Brain microvascular endothelial cell (primary cell): ENCODE data around the gene SLC38A1.
"Not testable (repeated sequence)": the region's sequence is repeated elsewhere in the genome, so short reads cannot be mapped to it uniquely, and the experiment has no call there.

Experiments used
- DNase-seq: peaks from one replicate; pipeline ENCODE4 v3.0.0-alpha.2; 2020
- H3K27ac ChIP-seq: fragments of 250-450 bp; sonication (Bioruptor Pico); 2 replicates; pipeline ENCODE4 v1.5.1; 2020; ENCODE audit warnings: mild to moderate bottlenecking, moderate library complexity
- H3K27me3 ChIP-seq: fragments of 250-450 bp; sonication (Bioruptor Pico); replicated peaks from 2 replicates; pipeline ENCODE4 v1.5.1; 2020; ENCODE audit warnings: mild to moderate bottlenecking
- H3K36me3 ChIP-seq: fragments of 250-450 bp; sonication (Bioruptor Pico); replicated peaks from 2 replicates; pipeline ENCODE4 v1.5.1; 2020; ENCODE audit warnings: mild to moderate bottlenecking
- H3K4me3 ChIP-seq: 2 replicates; pipeline ENCODE4 v1.5.1; 2011; ENCODE audit warnings: low read depth, mild to moderate bottlenecking, control low read depth, low read length, moderate library complexity
- in situ Hi-C: cut with HindIII; loops from 2 replicates; pipeline ENCODE4 v1.10.0; 2017; ENCODE audit warnings: low sequenced_read_pairs, low pct_ligation_motif_present
- TF ChIP-seq, protein P1 (sequence below): IDR thresholded peaks from 2 replicates; pipeline ENCODE4 v1.5.1; 2011; ENCODE audit warnings: low read depth, mild to moderate bottlenecking, moderate library complexity, low read length, control low read depth, inconsistent platforms; ENCODE audit errors: missing control alignments

Gene SLC38A1

DNA sequence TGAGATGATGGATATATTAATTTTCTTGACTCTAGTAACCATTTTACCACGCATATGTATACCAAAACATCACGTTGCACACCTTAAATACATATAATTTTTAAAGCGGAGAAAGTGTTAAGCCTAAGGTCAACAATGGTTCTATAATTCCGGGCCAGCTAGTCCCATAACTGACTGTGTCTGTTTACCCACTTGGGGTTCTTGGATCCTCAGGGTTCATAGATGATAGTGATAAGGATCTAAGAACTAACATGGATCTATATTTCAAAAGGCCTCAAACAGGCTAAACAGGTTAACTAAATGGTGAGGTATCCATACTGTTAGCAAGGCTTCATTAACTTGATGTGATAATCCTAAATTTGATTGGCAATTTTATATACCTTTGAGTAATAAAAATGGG lies 9.8 kb downstream of the SLC38A1 start:
- no peak overlapping the region for H3K4me3 ChIP-seq
- no peak for DNase-seq
- H3K36me3 ChIP-seq, result no peaks in the 10 kb centered on the region
- TF ChIP-seq, protein P1, sequence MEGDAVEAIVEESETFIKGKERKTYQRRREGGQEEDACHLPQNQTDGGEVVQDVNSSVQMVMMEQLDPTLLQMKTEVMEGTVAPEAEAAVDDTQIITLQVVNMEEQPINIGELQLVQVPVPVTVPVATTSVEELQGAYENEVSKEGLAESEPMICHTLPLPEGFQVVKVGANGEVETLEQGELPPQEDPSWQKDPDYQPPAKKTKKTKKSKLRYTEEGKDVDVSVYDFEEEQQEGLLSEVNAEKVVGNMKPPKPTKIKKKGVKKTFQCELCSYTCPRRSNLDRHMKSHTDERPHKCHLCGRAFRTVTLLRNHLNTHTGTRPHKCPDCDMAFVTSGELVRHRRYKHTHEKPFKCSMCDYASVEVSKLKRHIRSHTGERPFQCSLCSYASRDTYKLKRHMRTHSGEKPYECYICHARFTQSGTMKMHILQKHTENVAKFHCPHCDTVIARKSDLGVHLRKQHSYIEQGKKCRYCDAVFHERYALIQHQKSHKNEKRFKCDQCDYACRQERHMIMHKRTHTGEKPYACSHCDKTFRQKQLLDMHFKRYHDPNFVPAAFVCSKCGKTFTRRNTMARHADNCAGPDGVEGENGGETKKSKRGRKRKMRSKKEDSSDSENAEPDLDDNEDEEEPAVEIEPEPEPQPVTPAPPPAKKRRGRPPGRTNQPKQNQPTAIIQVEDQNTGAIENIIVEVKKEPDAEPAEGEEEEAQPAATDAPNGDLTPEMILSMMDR, result no peak
- in situ Hi-C loops, result no loop called here
- no peaks in the 10 kb centered on the region for H3K27me3 ChIP-seq
- no peak overlapping the region for H3K27ac ChIP-seq

DNA sequence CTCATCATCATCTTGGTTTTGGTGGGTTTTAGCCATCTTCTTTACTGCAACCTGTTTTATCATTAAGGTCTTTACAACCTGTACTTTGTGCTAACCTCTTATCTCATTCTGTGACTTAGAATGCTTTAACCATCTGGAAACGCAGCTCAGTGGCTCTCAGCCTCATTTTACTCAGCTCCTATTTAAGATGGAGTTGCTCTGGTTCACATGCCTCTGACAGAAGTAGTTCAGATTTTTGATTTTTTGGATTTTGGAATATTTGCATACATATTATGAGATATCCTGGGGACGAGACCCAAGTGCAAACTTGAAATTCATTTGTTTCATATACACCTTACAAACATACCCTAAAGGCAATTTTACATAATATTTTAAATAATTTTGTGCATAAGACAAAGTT lies 10.7 kb downstream of the SLC38A1 start:
- DNase-seq, result no peak
- Histone ChIP-seq H3K36me3 (no peaks in the 10 kb centered on the region), H3K27ac (no peak overlapping the region), H3K4me3 (no peak overlapping the region), H3K27me3 (no peaks in the 10 kb centered on the region)
- TF ChIP-seq, protein P1, result no peak
- in situ Hi-C loops, result no loop called here

DNA sequence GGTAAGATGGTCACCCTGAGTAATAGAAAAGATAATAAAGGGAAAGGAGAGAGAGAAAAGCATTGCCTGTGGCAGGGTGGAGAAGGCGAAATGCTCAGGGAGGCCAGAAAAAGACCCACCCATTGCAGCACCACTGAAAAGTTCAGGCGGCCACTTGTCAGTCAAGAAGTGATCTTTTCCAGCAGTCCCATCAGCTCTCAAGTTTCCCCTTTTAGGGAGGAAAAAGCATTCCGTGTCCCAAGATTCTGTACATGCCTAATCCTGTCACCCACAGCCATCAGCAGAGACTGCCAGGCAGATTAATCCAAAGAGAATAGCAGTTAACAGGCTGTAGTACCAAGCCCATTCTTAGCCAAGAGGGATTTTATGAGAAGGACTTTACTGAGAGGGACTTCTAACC lies 11.9 kb downstream of the SLC38A1 start:
- no peak for DNase-seq
- H3K27ac ChIP-seq, result no peak overlapping the region
- in situ Hi-C loops, result no loop called here

DNA sequence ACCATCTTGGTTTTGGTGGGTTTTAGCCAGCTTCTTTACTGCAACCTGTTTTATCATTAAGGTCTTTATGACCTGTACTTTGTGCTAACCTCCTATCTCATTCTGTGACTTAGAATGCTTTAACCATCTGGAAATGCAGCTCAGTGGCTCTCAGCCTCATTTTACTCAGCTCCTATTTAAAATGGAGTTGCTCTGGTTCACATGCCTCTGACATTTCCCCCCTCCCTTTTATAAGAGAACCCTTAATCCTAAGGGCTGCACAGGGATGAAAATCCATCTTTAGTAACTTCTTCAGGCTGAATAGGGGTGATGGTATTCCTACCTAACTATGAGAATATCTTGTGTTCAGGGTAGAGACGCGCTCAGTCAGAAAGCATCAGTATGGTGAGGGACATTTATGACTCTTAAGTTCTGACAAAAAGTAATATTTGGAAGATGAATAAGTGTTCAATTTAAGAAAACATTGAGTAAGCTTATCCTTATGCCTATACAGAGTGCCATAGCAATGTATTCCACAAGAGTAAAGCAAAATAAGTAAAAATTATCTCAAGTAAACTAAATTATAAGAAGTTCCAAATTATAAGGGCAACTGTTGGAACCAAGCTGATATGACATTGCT lies 15.2 kb downstream of the SLC38A1 start:
- H3K36me3 ChIP-seq, result peaks cover 4% of the 10 kb centered on the region
- TF ChIP-seq, protein P1, result no peak
- no peaks in the 10 kb centered on the region for H3K27me3 ChIP-seq
- no peak overlapping the region for H3K4me3 ChIP-seq
- in situ Hi-C loops, result no loop called here
- H3K27ac ChIP-seq, result no peak overlapping the region
- no peak for DNase-seq

More for the DNA sequence above, 11.9 kb downstream of the SLC38A1 start:
- no peak overlapping the region for H3K4me3 ChIP-seq
- no peaks in the 10 kb centered on the region for H3K27me3 ChIP-seq
- peaks cover 2% of the 10 kb centered on the region for H3K36me3 ChIP-seq
- TF ChIP-seq, protein P1, result no peak

DNA sequence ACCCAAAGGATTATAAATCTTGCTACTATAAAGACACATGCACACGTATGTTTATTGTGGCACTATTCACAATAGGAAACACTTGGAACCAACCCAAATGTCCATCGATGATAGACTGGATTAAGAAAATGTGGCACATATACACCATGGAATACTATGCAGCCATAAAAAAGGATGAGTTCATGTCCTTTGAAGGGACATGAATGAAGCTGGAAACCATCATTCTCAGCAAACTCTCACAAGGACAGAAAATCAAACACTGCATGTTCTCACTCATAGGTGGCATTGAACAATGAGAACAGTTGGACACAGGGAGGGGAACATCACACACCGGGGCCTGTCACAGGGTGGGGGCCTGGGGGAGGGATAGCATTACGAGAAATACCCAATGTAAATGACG lies 16.8 kb downstream of the SLC38A1 start:
- H3K27me3 ChIP-seq, result not testable (repeated sequence)

DNA sequence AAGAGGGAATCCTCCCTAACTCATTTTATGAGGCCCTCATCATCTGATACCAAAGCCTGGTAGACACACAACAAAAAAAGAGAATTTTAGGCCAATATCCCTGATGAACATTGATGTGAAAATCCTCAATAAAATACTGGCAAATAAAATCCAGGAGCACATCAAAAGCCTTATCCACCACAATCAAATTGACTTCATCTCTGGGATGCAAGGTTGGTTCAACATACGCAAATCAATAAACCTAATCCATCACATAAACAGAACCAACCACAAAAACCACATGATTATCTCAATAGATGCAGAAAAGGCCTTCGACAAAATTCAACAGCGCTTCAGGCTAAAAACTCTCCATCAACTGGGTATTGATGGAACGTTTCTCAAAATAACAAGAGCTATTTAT lies 18.9 kb downstream of the SLC38A1 start:
- DNase-seq, H3K27me3 ChIP-seq, H3K36me3 ChIP-seq, H3K4me3 ChIP-seq, H3K27ac ChIP-seq, in situ Hi-C loops: not testable (repeated sequence)

More for the DNA sequence above, 16.8 kb downstream of the SLC38A1 start:
- in situ Hi-C loops, H3K36me3 ChIP-seq, H3K4me3 ChIP-seq, DNase-seq, H3K27ac ChIP-seq: not testable (repeated sequence)

DNA sequence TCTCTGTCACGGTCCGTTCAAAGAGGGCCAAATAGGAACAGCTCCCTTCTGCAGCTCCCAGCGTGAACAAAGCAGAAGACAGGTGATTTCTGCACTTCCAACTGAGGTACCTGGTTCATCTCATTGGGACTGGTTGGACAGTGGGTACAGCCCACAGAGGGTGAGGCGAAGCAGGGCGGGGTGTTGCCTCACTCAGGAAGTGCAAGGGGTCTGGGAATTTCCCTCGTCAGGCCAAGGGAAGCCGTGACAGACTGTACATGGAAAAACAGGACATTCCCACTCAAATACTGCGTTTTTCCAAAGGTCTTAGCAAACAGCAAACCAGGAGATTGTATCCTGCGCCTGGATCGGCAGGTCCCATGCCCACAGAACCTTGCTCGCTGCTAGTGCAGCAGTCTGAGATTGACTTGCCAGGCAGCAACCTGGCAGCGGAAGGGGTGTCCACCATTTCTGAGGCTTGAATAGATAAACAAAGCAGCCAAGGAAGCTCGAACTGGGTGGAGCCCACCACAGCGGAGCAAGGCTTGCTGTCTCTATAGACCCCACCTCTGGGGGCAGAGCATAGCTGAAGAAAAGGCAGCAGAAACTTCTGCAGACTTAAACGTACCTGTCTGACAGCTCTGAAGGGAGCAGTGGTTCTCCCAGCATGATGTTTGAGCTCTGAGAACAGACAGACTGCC lies 22.7 kb downstream of the SLC38A1 start:
- no peak for DNase-seq
- H3K4me3 ChIP-seq, result no peak overlapping the region
- no peak overlapping the region for H3K27ac ChIP-seq
- H3K27me3 ChIP-seq, result no peaks in the 10 kb centered on the region
- H3K36me3 ChIP-seq, result no peaks in the 10 kb centered on the region
- TF ChIP-seq, protein P1, result no peak
- in situ Hi-C loops, result no loop called here
